Neural cell (in vitro differentiated cells): ENCODE results near the gene EFEMP2.

Experiments used
- EP300 ChIP-seq: fragments of 450-650 bp; conservative IDR thresholded peaks from 2 replicates; pipeline ENCODE4 v1.6.1; 2014; ENCODE audit warnings: antibody characterized with exemption, mild to moderate bottlenecking, moderate library complexity; ENCODE audit not compliant: poor library complexity, severe bottlenecking
- POLR2AphosphoS5 ChIP-seq: IDR thresholded peaks from 2 replicates; pipeline ENCODE4 v1.6.1; 2012
- TF ChIP-seq, protein P1 (sequence below): fragments of 450-650 bp; IDR thresholded peaks from 2 replicates; pipeline ENCODE4 v1.5.1; 2014; ENCODE audit warnings: antibody characterized with exemption, mild to moderate bottlenecking, moderate library complexity; ENCODE audit not compliant: poor library complexity, severe bottlenecking
- TF ChIP-seq, protein P2 (sequence below): IDR thresholded peaks from 2 replicates; pipeline ENCODE4 v1.6.1; 2012; ENCODE audit warnings: borderline replicate concordance

DNA sequence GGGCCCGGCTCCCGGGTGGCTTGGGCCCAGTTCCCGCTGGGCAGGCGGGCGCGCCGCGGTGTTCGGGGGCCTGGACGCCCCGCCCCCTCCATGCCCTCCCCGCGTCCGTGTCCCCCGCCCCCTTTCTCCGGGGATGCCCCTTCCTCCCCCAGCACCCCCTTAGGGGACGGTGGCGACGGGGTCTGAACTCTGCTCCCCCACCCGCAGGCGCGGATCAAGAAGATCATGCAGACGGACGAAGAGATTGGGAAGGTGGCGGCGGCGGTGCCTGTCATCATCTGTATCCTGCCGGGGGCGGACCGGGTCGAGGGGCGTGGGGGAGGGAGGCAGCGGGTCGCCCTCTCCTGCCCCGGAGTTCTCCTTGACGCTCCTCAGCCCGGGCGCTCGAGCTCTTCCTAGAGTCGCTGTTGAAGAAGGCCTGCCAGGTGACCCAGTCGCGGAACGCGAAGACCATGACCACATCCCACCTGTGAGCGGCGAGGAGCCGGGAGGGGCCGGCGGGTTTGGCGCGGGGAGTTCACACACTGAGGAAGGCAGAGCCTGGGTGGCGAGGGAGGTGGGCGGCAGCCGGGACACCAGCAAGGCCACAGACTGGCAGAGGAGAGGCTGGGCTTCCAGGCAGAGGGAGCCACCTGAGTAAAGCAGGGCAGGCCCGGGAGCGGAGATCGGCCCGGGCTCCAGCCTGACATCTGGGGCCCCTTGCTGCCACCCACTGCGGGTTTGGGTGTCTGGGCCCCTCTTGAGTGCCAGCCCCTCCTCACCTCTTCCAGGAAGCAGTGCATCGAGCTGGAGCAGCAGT lies 47.2 kb upstream of the EFEMP2 start:
- TF ChIP-seq POLR2AphosphoS5 (no peak), EP300 (no peak)
- TF ChIP-seq, protein P1, sequence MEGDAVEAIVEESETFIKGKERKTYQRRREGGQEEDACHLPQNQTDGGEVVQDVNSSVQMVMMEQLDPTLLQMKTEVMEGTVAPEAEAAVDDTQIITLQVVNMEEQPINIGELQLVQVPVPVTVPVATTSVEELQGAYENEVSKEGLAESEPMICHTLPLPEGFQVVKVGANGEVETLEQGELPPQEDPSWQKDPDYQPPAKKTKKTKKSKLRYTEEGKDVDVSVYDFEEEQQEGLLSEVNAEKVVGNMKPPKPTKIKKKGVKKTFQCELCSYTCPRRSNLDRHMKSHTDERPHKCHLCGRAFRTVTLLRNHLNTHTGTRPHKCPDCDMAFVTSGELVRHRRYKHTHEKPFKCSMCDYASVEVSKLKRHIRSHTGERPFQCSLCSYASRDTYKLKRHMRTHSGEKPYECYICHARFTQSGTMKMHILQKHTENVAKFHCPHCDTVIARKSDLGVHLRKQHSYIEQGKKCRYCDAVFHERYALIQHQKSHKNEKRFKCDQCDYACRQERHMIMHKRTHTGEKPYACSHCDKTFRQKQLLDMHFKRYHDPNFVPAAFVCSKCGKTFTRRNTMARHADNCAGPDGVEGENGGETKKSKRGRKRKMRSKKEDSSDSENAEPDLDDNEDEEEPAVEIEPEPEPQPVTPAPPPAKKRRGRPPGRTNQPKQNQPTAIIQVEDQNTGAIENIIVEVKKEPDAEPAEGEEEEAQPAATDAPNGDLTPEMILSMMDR: no peak
- TF ChIP-seq, protein P2, sequence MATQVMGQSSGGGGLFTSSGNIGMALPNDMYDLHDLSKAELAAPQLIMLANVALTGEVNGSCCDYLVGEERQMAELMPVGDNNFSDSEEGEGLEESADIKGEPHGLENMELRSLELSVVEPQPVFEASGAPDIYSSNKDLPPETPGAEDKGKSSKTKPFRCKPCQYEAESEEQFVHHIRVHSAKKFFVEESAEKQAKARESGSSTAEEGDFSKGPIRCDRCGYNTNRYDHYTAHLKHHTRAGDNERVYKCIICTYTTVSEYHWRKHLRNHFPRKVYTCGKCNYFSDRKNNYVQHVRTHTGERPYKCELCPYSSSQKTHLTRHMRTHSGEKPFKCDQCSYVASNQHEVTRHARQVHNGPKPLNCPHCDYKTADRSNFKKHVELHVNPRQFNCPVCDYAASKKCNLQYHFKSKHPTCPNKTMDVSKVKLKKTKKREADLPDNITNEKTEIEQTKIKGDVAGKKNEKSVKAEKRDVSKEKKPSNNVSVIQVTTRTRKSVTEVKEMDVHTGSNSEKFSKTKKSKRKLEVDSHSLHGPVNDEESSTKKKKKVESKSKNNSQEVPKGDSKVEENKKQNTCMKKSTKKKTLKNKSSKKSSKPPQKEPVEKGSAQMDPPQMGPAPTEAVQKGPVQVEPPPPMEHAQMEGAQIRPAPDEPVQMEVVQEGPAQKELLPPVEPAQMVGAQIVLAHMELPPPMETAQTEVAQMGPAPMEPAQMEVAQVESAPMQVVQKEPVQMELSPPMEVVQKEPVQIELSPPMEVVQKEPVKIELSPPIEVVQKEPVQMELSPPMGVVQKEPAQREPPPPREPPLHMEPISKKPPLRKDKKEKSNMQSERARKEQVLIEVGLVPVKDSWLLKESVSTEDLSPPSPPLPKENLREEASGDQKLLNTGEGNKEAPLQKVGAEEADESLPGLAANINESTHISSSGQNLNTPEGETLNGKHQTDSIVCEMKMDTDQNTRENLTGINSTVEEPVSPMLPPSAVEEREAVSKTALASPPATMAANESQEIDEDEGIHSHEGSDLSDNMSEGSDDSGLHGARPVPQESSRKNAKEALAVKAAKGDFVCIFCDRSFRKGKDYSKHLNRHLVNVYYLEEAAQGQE: no peak
